ENCODE measurements around the gene OTULIN.

DNA sequence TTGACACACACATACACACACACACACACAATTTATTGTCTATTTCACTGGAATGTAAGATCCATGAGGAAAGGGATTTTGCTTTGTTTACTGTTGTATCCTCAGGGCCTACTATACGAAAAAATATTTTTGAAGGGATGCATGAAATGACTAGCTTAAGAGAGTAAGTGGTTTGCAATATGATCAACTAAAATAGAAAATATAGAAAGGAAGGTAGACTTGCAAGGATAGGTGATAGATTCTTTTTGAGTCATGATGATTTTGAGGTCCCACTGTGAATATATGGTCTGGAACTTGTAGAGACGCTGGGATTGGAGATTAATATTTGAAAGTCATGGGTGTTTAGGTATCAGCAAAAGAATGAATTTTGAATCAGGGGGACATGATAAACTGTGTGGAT lies 28.9 kb upstream of the OTULIN start:
- TF ChIP-seq PKNOX1 (IDR thresholded peaks at IDR 0.05) (no peak), TARDBP (IDR thresholded peaks at IDR 0.05) (no peak), NFRKB (IDR thresholded peaks at IDR 0.05) (no peak), FOXM1 (IDR thresholded peaks at IDR 0.05; ENCODE audit: borderline replicate concordance) (no peak), L3MBTL2 (conservative IDR thresholded peaks at IDR 0.05) (no peak), SUZ12 (IDR thresholded peaks at IDR 0.05) (no peak)
